ENCODE measurements around the gene MFSD1.
A peak's percentile ranks its signal among the peaks of the same experiment; 100 is the strongest.

The MFSD1 gene

DNA sequence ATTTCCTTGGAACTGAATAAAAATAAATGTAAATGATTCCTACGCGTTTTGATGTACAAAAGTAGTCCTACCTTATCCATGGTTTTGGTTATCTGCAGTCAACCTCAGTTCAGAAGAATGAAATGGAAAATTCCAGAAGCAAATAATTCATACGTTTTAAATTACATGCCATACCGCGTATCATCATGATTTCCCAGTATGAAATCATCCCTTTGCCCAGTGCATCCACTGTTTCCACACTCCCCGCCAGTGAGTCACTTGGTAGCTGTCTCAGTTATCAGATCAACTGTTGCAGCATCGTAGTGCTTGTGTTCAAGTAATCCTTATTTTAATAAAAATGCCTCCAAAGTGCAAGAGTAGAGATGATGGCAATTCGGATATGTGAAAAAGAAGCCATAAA, 9.1 kb upstream of the MFSD1 start:
- TF ChIP-seq CTCF (IDR thresholded peaks at IDR 0.05; ENCODE audit: insufficient read depth, low read length, poor library complexity, severe bottlenecking): no peak
- DNase-seq (ENCODE audit: extremely low read depth, insufficient read length): no peak
- H3K36me3 ChIP-seq (ENCODE audit: control insufficient read depth, insufficient read depth, low read length): no peaks in the 10 kb centered on the region
- H3K4me3 ChIP-seq (replicated peaks; ENCODE audit: low read depth, low read length): no peak overlapping the region
- H3K27me3 ChIP-seq (replicated peaks; ENCODE audit: control insufficient read depth, insufficient read depth, low read length): no peaks in the 10 kb centered on the region

DNA sequence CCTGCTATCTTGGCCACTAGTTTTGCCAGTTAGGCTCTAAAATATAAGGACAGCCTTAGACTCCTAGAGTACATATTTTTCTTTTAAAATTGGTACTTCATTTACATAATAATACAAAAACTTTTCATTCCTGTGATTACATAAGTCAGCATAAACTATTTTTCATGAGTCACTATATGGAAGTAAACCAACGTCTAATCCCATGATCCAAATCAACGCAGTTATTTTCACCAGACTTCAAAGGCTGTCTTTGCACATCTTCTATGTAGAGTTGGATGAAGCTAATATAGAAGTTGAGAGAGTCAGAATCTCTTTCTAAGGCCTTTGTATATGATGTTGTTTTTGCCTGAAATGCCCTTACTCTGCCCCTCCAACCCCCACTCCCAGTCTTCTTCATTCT, 7.6 kb upstream of the MFSD1 start:
- no peak for DNase-seq (ENCODE audit: extremely low read depth, insufficient read length)
- Histone ChIP-seq H3K36me3 (ENCODE audit: control insufficient read depth, insufficient read depth, low read length) (no peaks in the 10 kb centered on the region), H3K4me3 (replicated peaks; ENCODE audit: low read depth, low read length) (no peak overlapping the region), H3K27me3 (replicated peaks; ENCODE audit: control insufficient read depth, insufficient read depth, low read length) (no peaks in the 10 kb centered on the region)
- TF ChIP-seq CTCF (IDR thresholded peaks at IDR 0.05; ENCODE audit: insufficient read depth, low read length, poor library complexity, severe bottlenecking): no peak

- peak; percentile 82 for TF ChIP-seq CTCF (IDR thresholded peaks at IDR 0.05; ENCODE audit: insufficient read depth, low read length, poor library complexity, severe bottlenecking)
- no peaks in the 10 kb centered on the region for H3K36me3 ChIP-seq (ENCODE audit: control insufficient read depth, insufficient read depth, low read length)
- H3K4me3 ChIP-seq (replicated peaks; ENCODE audit: low read depth, low read length): no peak overlapping the region
- DNase-seq (ENCODE audit: extremely low read depth, insufficient read length): no peak
- no peaks in the 10 kb centered on the region for H3K27me3 ChIP-seq (replicated peaks; ENCODE audit: control insufficient read depth, insufficient read depth, low read length)
Observed at GRCh38 chr3:158794936-158795518, 6.8 kb upstream of the MFSD1 start.

- DNase-seq (ENCODE audit: extremely low read depth, insufficient read length): no peak
- H3K27me3 ChIP-seq (replicated peaks; ENCODE audit: control insufficient read depth, insufficient read depth, low read length): no peaks in the 10 kb centered on the region
- H3K4me3 ChIP-seq (replicated peaks; ENCODE audit: low read depth, low read length): peak overlapping the region; percentile 99
- no peaks in the 10 kb centered on the region; the same call in 1 of the 2 replicates for H3K36me3 ChIP-seq (ENCODE audit: control insufficient read depth, insufficient read depth, low read length)
- no peak for TF ChIP-seq CTCF (IDR thresholded peaks at IDR 0.05; ENCODE audit: insufficient read depth, low read length, poor library complexity, severe bottlenecking)
Observed at GRCh38 chr3:158801201-158801600, 653 bp upstream of the MFSD1 start.

- no peak for TF ChIP-seq CTCF (IDR thresholded peaks at IDR 0.05; ENCODE audit: insufficient read depth, low read length, poor library complexity, severe bottlenecking)
- H3K4me3 ChIP-seq (replicated peaks; ENCODE audit: low read depth, low read length): peak overlapping the region; percentile 99
- no peak for DNase-seq (ENCODE audit: extremely low read depth, insufficient read length)
- H3K36me3 ChIP-seq (ENCODE audit: control insufficient read depth, insufficient read depth, low read length): no peaks in the 10 kb centered on the region; the same call in 1 of the 2 replicates
- no peaks in the 10 kb centered on the region for H3K27me3 ChIP-seq (replicated peaks; ENCODE audit: control insufficient read depth, insufficient read depth, low read length)
Observed at GRCh38 chr3:158802409-158803268, 785 bp downstream of the MFSD1 start.
